Measurements from ENCODE around the gene EGFL7.
A peak's percentile ranks its signal among the peaks of the same experiment; 100 is the strongest.

EGFL7 gene

GRCh38 chr9:136659861-136660784, 2.6 kb upstream of the EGFL7 start:
- DNase-seq (ENCODE audit: low spot score), result no peak

GRCh38 chr9:136660971-136661550, 1.7 kb upstream of the EGFL7 start:
- Histone ChIP-seq H3K27ac (peak overlapping the region in 1 of 2 donors; percentile 72), H3K4me3 (peak overlapping the region; percentile 76)
- DNase-seq (ENCODE audit: low spot score), result no peak
- TF ChIP-seq, protein P1, sequence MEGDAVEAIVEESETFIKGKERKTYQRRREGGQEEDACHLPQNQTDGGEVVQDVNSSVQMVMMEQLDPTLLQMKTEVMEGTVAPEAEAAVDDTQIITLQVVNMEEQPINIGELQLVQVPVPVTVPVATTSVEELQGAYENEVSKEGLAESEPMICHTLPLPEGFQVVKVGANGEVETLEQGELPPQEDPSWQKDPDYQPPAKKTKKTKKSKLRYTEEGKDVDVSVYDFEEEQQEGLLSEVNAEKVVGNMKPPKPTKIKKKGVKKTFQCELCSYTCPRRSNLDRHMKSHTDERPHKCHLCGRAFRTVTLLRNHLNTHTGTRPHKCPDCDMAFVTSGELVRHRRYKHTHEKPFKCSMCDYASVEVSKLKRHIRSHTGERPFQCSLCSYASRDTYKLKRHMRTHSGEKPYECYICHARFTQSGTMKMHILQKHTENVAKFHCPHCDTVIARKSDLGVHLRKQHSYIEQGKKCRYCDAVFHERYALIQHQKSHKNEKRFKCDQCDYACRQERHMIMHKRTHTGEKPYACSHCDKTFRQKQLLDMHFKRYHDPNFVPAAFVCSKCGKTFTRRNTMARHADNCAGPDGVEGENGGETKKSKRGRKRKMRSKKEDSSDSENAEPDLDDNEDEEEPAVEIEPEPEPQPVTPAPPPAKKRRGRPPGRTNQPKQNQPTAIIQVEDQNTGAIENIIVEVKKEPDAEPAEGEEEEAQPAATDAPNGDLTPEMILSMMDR (IDR thresholded peaks at IDR 0.05), result no peak

More at GRCh38 chr9:136659861-136660784, 2.6 kb upstream of the EGFL7 start:
- peak overlapping the region; percentile 76 for H3K4me3 ChIP-seq
- TF ChIP-seq, protein P1 (IDR thresholded peaks at IDR 0.05), result no peak
- H3K27ac ChIP-seq, result peak overlapping the region in 1 of 2 donors; percentile 72

- no peak for DNase-seq (ENCODE audit: low spot score)
- TF ChIP-seq, protein P1 (IDR thresholded peaks at IDR 0.05), result no peak
- peak overlapping the region; percentile 76 for H3K4me3 ChIP-seq
- peak overlapping the region in 1 of 2 donors; percentile 72 for H3K27ac ChIP-seq
Measured at GRCh38 chr9:136661641-136662325, 933 bp upstream of the EGFL7 start.

- DNase-seq (ENCODE audit: low spot score), result no peak
- H3K4me3 ChIP-seq, result peak overlapping the region; percentile 76
- TF ChIP-seq, protein P1 (IDR thresholded peaks at IDR 0.05), result no peak
Measured at GRCh38 chr9:136662326-136662655, 425 bp upstream of the EGFL7 start.

DNA sequence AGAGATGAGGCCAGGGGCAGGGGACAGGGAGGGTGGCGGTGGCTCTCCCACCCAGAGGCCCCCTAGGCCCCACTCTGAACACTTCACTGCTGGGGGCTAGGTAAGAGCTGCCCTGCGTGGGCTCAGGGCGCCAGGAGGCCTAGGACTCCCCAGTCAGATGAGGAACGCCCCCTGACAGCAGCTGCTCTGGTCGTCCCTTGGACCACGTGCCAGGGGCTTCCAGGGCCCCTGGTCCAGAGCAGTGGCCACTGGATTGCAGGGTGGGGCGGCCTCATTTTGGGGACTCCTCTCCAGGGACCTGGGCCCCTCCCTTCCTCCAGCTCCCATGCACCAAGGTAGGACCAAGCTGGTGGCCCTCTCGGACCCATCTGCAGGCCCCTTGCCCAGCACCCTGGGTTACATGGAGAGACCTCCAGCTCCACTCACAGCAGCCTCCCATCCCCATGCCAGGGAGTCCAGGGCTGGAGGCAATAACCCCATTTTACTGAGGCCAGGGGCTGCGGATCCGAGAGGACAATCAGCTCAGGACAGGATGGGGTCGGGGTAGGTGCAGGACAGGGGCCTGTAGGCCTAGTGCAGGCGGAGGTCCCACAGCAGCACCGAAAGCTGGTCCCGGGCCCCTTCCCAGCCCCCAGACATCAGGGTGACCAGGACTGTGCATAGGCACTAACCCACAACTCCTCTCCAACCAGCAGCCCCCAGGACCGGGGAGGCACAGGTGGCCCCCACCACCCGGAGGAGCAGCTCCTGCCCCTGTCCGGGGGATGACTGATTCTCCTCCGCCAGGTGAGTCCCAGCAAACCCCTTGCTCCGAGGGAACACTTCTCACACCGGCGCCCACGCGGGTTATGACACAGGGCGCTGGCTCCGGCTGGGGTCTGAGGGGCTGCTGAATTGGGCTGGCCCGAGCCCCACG, 1.5 kb downstream of the EGFL7 start:
- peak overlapping the region in 1 of 2 donors; percentile 72 for H3K27ac ChIP-seq
- TF ChIP-seq, protein P1 (IDR thresholded peaks at IDR 0.05), result no peak
- peak overlapping the region; percentile 76 for H3K4me3 ChIP-seq
- no peak for DNase-seq (ENCODE audit: low spot score)

More at GRCh38 chr9:136662326-136662655, 425 bp upstream of the EGFL7 start:
- H3K27ac ChIP-seq, result peak overlapping the region in 1 of 2 donors; percentile 72

DNA sequence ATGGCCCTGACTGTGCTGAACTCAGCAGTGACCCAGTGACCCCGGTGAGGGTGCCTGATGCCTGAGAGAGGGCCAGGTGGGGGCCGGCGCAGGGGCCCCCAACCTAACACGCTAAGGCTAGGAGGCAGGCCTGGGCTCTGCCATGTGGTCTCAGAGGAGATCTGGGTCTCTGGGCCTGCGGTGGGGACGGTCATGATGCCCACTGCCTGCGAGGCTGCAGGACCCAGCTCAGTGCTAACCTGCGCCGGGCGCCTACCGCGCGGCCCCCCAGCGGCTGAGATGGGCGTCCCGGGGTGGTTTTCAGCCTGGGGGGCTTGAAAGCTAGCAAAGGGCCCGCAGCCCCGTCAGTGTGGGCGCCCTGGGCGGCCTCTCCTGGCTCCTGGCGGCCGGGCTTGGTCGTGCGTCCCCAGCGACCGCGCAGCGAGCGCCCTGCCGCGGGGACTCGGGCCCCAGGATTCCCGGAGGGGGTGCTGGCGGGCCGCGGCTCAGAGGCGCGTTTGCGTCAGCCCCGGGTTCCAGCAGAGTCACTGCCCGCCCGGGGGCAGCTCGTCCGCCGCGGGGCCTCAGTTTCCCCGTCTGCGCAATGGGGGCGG, 2.5 kb downstream of the EGFL7 start:
- H3K27ac ChIP-seq, result peak overlapping the region in 1 of 2 donors; percentile 72
- H3K4me3 ChIP-seq, result peak overlapping the region; percentile 76
- TF ChIP-seq, protein P1 (IDR thresholded peaks at IDR 0.05), result no peak
- DNase-seq (ENCODE audit: low spot score), result no peak
